GM12801 (cell line): ENCODE measurements around the gene SMIM29.

ENCODE experiments used
- CTCF ChIP-seq: IDR thresholded peaks from one replicate; pipeline ENCODE4 v1.5.1; 2011; ENCODE audit warnings: control low read depth; ENCODE audit not compliant: insufficient read length; ENCODE audit errors: extremely low read depth

Gene SMIM29

GRCh38 chr6:34234667-34235306, 14.0 kb downstream of the SMIM29 start:
- no peak for TF ChIP-seq CTCF

- no peak for TF ChIP-seq CTCF
Measured at GRCh38 chr6:34233867-34234266, 14.9 kb downstream of the SMIM29 start.

GRCh38 chr6:34232901-34233300, 15.9 kb downstream of the SMIM29 start:
- TF ChIP-seq CTCF, result no peak

- no peak for TF ChIP-seq CTCF
Measured at GRCh38 chr6:34231566-34232336, 17.1 kb downstream of the SMIM29 start.

- no peak for TF ChIP-seq CTCF
Measured at GRCh38 chr6:34230653-34231371, 18.0 kb downstream of the SMIM29 start.

GRCh38 chr6:34229877-34230276, 18.9 kb downstream of the SMIM29 start:
- no peak for TF ChIP-seq CTCF

- TF ChIP-seq CTCF, result no peak
Measured at GRCh38 chr6:34227761-34228421, 20.9 kb downstream of the SMIM29 start.
